HepG2 (cell line): Measurements from ENCODE around the gene PLD1. TPM values are rescaled to one million over a fixed set of nuclear protein-coding genes. Genes with fewer than 3 reads are reported as not detected.

ENCODE experiments used
- ADNP ChIP-seq: sonication (generic); formaldehyde crosslinking; IDR thresholded peaks from 2 replicates; pipeline ENCODE4 v1.4.0; 2020; ENCODE audit warnings: missing genetic modification reagents
- ARID4A ChIP-seq: sonication (generic); formaldehyde crosslinking; IDR thresholded peaks from 2 replicates; pipeline ENCODE4 v1.5.0; 2020; ENCODE audit warnings: mild to moderate bottlenecking, missing genetic modification reagents, borderline replicate concordance
- ARNTL ChIP-seq: sonication (generic); formaldehyde crosslinking; IDR thresholded peaks from 2 replicates; pipeline ENCODE4 v1.4.0; 2020; ENCODE audit warnings: mild to moderate bottlenecking, missing genetic modification reagents
- CBX5 ChIP-seq: sonication (generic); formaldehyde crosslinking; IDR thresholded peaks from 2 replicates; pipeline ENCODE4 v1.4.0; 2020; ENCODE audit warnings: missing genetic modification reagents, borderline replicate concordance
- CENPBD1 ChIP-seq: sonication (generic); formaldehyde crosslinking; IDR thresholded peaks from 2 replicates; pipeline ENCODE4 v1.8.0; 2022; ENCODE audit warnings: missing genetic modification reagents, low read depth, mild to moderate bottlenecking, borderline replicate concordance
- CREM ChIP-seq, 2 experiments: sonication (generic) in 1 of 2; formaldehyde crosslinking in 1 of 2; IDR thresholded peaks; 2 replicates each; pipeline versions ENCODE4 v1.4.0 to v1.6.1; 2016 to 2020; ENCODE audit warnings: antibody characterized with exemption in 1 of 2, mild to moderate bottlenecking in 1 of 2, missing genetic modification reagents in 1 of 2
- FOXJ3 ChIP-seq: sonication (generic); formaldehyde crosslinking; IDR thresholded peaks from 2 replicates; pipeline ENCODE4 v1.4.0; 2020; ENCODE audit warnings: missing genetic modification reagents, mild to moderate bottlenecking, borderline replicate concordance
- HNRNPK ChIP-seq: fragments of 200-400 bp; formaldehyde crosslinking; IDR thresholded peaks from 2 replicates; pipeline ENCODE4 v1.6.1; 2018; ENCODE audit warnings: low read length, low read depth, moderate library complexity, mild to moderate bottlenecking; ENCODE audit not compliant: poor library complexity, severe bottlenecking
- KDM1A ChIP-seq: IDR thresholded peaks from 2 replicates; pipeline ENCODE4 v1.6.1; 2016; ENCODE audit warnings: missing compliant biosample characterization
- MXI1 ChIP-seq: IDR thresholded peaks from 3 replicates; pipeline ENCODE4 v1.6.1; 2012; ENCODE audit warnings: low read depth, low read length, inconsistent platforms, borderline replicate concordance
- NFKBIZ ChIP-seq: IDR thresholded peaks from 2 replicates; pipeline ENCODE4 v1.6.1; 2018; ENCODE audit warnings: missing genetic modification reagents, missing compliant biosample characterization
- POGK ChIP-seq: sonication (generic); formaldehyde crosslinking; conservative IDR thresholded peaks from 2 replicates; pipeline ENCODE4 v1.8.0; 2022; ENCODE audit warnings: mild to moderate bottlenecking, moderate library complexity, missing genetic modification reagents
- SMC3 ChIP-seq: IDR thresholded peaks from 2 replicates; pipeline ENCODE4 v1.6.1; 2011; ENCODE audit warnings: low read length, improper control_type of control experiment
- TAF15 ChIP-seq: fragments of 200-400 bp; formaldehyde crosslinking; IDR thresholded peaks from one replicate; pipeline ENCODE4 v1.6.1; 2018; ENCODE audit warnings: mild to moderate bottlenecking, low read depth, low read length; ENCODE audit not compliant: poor library complexity, severe bottlenecking
- TBX3 ChIP-seq: fragments of 450-650 bp; IDR thresholded peaks from 2 replicates; pipeline ENCODE4 v1.6.1; 2017; ENCODE audit warnings: antibody characterized with exemption, mild to moderate bottlenecking, inconsistent platforms, borderline replicate concordance
- TGIF2 ChIP-seq: IDR thresholded peaks from 2 replicates; pipeline ENCODE4 v1.6.1; 2016; ENCODE audit warnings: control low read depth, missing compliant biosample characterization
- ZBTB43 ChIP-seq: sonication (generic); formaldehyde crosslinking; conservative IDR thresholded peaks from 2 replicates; pipeline ENCODE4 v1.4.0; 2020; ENCODE audit warnings: missing genetic modification reagents
- ZNF414 ChIP-seq: sonication (generic); formaldehyde crosslinking; IDR thresholded peaks from 2 replicates; pipeline ENCODE4 v1.5.0; 2020; ENCODE audit warnings: missing genetic modification reagents
- ZNF430 ChIP-seq: sonication (generic); formaldehyde crosslinking; IDR thresholded peaks from 2 replicates; pipeline ENCODE4 v1.9.0; 2021; ENCODE audit warnings: mild to moderate bottlenecking, missing genetic modification reagents
- ZNF800 ChIP-seq: sonication (generic); formaldehyde crosslinking; IDR thresholded peaks from 2 replicates; pipeline ENCODE4 v1.4.0; 2020; ENCODE audit warnings: missing genetic modification reagents
- polyA plus RNA-seq, 8 experiments: library from polyadenylated mRNA; depleted of rRNA in 3 of 8; stranded (reverse) in 7 of 8; unstranded in 1 of 8; fragments of >200 nt; fragmentation: Illumina TruSeq in 4 of 8; extraction: Trizol in 4 of 8; gene quantifications; 2 replicates each; pipeline versions ENCODE4 v1.2.1 to v1.2.3, GENCODE V29; 2011 to 2016; ENCODE audit warnings: low read depth in 4 of 8, missing spikeins in 1 of 8, mixed read lengths in 1 of 8; ENCODE audit not compliant: insufficient read depth in 1 of 8
- total RNA-seq, 5 experiments: library from RNA; depleted of rRNA; stranded (reverse); fragments of >200 nt; fragmentation: Illumina TruSeq; extraction: Trizol; gene quantifications; 2 replicates each; pipeline ENCODE4 v1.2.3, GENCODE V29; 2016; ENCODE audit warnings: low read depth in 1 of 5

The PLD1 gene
- total and polyA plus RNA-seq, 2 of the 13 experiments (the other 11 are each of a cell fraction or from before 2014, with no cell fraction given) = 27.1 to 59.4 TPM

GRCh38 chr3:171837698-171838097 lies 27.4 kb upstream of the PLD1 start (continued):
- TF ChIP-seq ZBTB43 (no peak), ZNF430 (CRISPR knock-in tag) (no peak), TAF15 (no peak), SMC3 (no peak), HNRNPK (no peak), ZNF414 (no peak), FOXJ3 (no peak), NFKBIZ (CRISPR knock-in tag) (no peak), TBX3 (no peak), ZNF800 (CRISPR knock-in tag) (no peak), ARNTL (no peak), CREM (IDR thresholded peaks at IDR 0.05) (no peak), CREM (CRISPR knock-in tag; IDR thresholded peaks at IDR 0.05) (no peak), CENPBD1 (CRISPR knock-in tag) (no peak), TGIF2 (no peak), ARID4A (CRISPR knock-in tag) (no peak), POGK (CRISPR knock-in tag) (no peak), KDM1A (CRISPR knock-in tag) (peak; percentile 85; the same call in 1 of the 2 replicates), ADNP (CRISPR knock-in tag) (peak; percentile 78; the same call in 1 of the 2 replicates), CBX5 (no peak), MXI1 (no peak)
